PC-9 (cell line): Measurements from ENCODE around the gene ANKRD18A. TPM values are rescaled to one million over a fixed set of nuclear protein-coding genes. Genes with fewer than 3 reads are reported as not detected.

Experiments used
- BruUV-seq: library from RNA; stranded (reverse); fragments of 400-500 nt; replicated peaks from 2 replicates; lab custom pipeline; 2021; lab: Mats Ljungman, UMichigan
- CTCF ChIA-PET: fragments of 300-600 bp; sonication (Branson Sonifier 250); formaldehyde crosslinking; loops from one replicate; lab custom pipeline; 2022; ENCODE audit warnings: antibody characterized with exemption; lab: Charles Lee
- POLR2A ChIA-PET: fragments of 300-600 bp; sonication (Branson Sonifier 250); formaldehyde crosslinking; loops from one replicate; lab custom pipeline; 2022; ENCODE audit warnings: antibody characterized with exemption; ENCODE audit not compliant: unreplicated experiment; lab: Charles Lee
- DNase-seq, 2 experiments: peaks; one replicate each; pipeline versions ENCODE4 v3.0.0 to v3.0.0-alpha.2; 2015 to 2022; ENCODE audit warnings: mixed read lengths in 1 of 2
- H2AFZ ChIP-seq: fragments of 200-600 bp; sonication (generic); 2 replicates; pipeline ENCODE4 v1.8.1; 2017; ENCODE audit warnings: antibody characterized with exemption
- H3F3A ChIP-seq: fragments of 200-600 bp; sonication (generic); 2 replicates; pipeline ENCODE4 v1.8.1; 2017; ENCODE audit warnings: antibody characterized with exemption, mild to moderate bottlenecking, low read depth; ENCODE audit not compliant: insufficient read depth
- H3K27ac ChIP-seq: fragments of 200-600 bp; sonication (generic); 2 replicates; pipeline ENCODE4 v1.6.1; 2016; ENCODE audit warnings: mixed run types
- H3K27me3 ChIP-seq: fragments of 200-600 bp; sonication (generic); 2 replicates; pipeline ENCODE4 v1.6.1; 2016; ENCODE audit warnings: low read depth, mixed run types; ENCODE audit not compliant: insufficient read depth
- H3K36me3 ChIP-seq: fragments of 200-600 bp; sonication (generic); 2 replicates; pipeline ENCODE4 v1.6.1; 2016; ENCODE audit warnings: low read depth, mixed run types
- H3K4me1 ChIP-seq: fragments of 200-600 bp; sonication (generic); replicated peaks from 2 replicates; pipeline ENCODE4 v1.6.1; 2016; ENCODE audit warnings: mixed run types; ENCODE audit not compliant: insufficient read depth
- H3K4me2 ChIP-seq: fragments of 200-600 bp; sonication (generic); 2 replicates; pipeline ENCODE4 v1.6.1; 2017; ENCODE audit warnings: mixed run types
- H3K4me3 ChIP-seq: fragments of 200-600 bp; sonication (generic); 2 replicates; pipeline ENCODE4 v1.6.1; 2016; ENCODE audit warnings: mixed run types
- H3K79me2 ChIP-seq: fragments of 200-600 bp; sonication (generic); 2 replicates; pipeline ENCODE4 v1.6.1; 2017; ENCODE audit warnings: low read depth, mixed run types
- H3K9me2 ChIP-seq: fragments of 200-600 bp; sonication (generic); 2 replicates; pipeline ENCODE4 v1.8.1; 2017; ENCODE audit warnings: mild to moderate bottlenecking; ENCODE audit not compliant: insufficient read depth
- H3K9me3 ChIP-seq: fragments of 200-600 bp; sonication (generic); 2 replicates; pipeline ENCODE4 v1.8.1; 2016; ENCODE audit warnings: low read depth; ENCODE audit not compliant: insufficient read depth
- H4K20me1 ChIP-seq: fragments of 200-600 bp; sonication (generic); 2 replicates; pipeline ENCODE4 v1.8.1; 2017; ENCODE audit not compliant: insufficient read depth
- EZH2 ChIP-seq: fragments of 200-600 bp; sonication (generic); IDR thresholded peaks from 2 replicates; pipeline ENCODE4 v1.8.0; 2017; ENCODE audit warnings: antibody characterized with exemption, low read depth
- intact Hi-C: fragments of 100-400 bp; cut with micrococcal nuclease; formaldehyde crosslinking; loops from one replicate; pipeline ENCODE4 v1.10.0; 2022; ENCODE audit not compliant: unreplicated experiment
- total RNA-seq: library from RNA; stranded (reverse); gene quantifications from 2 replicates; pipeline ENCODE4 v1.2.3, GENCODE V29; 2021
- TF ChIP-seq, protein P1 (sequence below): fragments of 200-600 bp; sonication (generic); conservative IDR thresholded peaks from 2 replicates; pipeline ENCODE4 v1.6.1; 2017; ENCODE audit warnings: mixed run types, antibody characterized with exemption, mild to moderate bottlenecking, moderate library complexity

Gene ANKRD18A
- total RNA-seq, 1 experiment from 2014 or later: 4.9 TPM

GRCh38 chr9:38527503-38527902 is 92.9 kb downstream of the ANKRD18A start:
- no peaks in the 10 kb centered on the region for H3K4me1 ChIP-seq
- H4K20me1 ChIP-seq: no peaks in the 10 kb centered on the region
- intact Hi-C loops: no loop called here
- no peaks in the 10 kb centered on the region for H3K9me3 ChIP-seq
- H3K4me2 ChIP-seq: no peak overlapping the region
- no peak overlapping the region for H2AFZ ChIP-seq
- no peaks in the 10 kb centered on the region for H3K27me3 ChIP-seq
- no peaks in the 10 kb centered on the region for H3K79me2 ChIP-seq
- no peaks in the 10 kb centered on the region for H3K9me2 ChIP-seq
- CTCF ChIA-PET: no interaction called here
- BruUV-seq: no TSS peak
- no peaks in the 10 kb centered on the region for H3K36me3 ChIP-seq
- no peak for DNase-seq
- POLR2A ChIA-PET: no interaction called here
- H3K27ac ChIP-seq: no peak overlapping the region
- TF ChIP-seq, protein P1, sequence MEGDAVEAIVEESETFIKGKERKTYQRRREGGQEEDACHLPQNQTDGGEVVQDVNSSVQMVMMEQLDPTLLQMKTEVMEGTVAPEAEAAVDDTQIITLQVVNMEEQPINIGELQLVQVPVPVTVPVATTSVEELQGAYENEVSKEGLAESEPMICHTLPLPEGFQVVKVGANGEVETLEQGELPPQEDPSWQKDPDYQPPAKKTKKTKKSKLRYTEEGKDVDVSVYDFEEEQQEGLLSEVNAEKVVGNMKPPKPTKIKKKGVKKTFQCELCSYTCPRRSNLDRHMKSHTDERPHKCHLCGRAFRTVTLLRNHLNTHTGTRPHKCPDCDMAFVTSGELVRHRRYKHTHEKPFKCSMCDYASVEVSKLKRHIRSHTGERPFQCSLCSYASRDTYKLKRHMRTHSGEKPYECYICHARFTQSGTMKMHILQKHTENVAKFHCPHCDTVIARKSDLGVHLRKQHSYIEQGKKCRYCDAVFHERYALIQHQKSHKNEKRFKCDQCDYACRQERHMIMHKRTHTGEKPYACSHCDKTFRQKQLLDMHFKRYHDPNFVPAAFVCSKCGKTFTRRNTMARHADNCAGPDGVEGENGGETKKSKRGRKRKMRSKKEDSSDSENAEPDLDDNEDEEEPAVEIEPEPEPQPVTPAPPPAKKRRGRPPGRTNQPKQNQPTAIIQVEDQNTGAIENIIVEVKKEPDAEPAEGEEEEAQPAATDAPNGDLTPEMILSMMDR: no peak
- no peak for TF ChIP-seq EZH2
- no peak overlapping the region for H3K4me3 ChIP-seq
- no peaks in the 10 kb centered on the region for H3F3A ChIP-seq

DNA sequence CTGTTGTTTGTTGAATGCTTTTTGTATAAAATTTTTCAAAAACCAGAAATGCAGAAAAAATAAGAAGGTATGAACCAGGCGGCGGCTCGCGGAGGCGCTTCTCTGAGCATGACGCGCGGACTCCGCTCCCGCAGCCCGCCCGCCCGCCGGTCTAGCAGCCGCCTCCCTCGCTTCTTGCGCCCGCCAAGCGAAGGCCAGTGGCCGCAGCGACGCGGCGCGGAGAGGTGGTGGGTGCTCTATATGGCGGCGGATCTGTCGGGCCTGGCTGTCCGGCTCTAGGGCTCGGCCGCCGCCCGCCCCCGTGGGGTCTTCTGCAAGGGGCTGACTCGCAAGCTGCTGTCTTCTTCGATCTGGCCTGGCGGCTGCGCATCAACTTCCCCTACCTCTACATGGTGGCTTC is 93.8 kb downstream of the ANKRD18A start:
- H3K27ac ChIP-seq: no peak overlapping the region
- DNase-seq: no peak
- no peak overlapping the region for H2AFZ ChIP-seq
- no peaks in the 10 kb centered on the region for H3K9me2 ChIP-seq
- H3K36me3 ChIP-seq: no peaks in the 10 kb centered on the region
- CTCF ChIA-PET: no interaction called here
- no peaks in the 10 kb centered on the region for H3F3A ChIP-seq
- POLR2A ChIA-PET: no interaction called here
- BruUV-seq: no TSS peak
- H3K27me3 ChIP-seq: no peaks in the 10 kb centered on the region
- no peaks in the 10 kb centered on the region for H4K20me1 ChIP-seq
- no peaks in the 10 kb centered on the region for H3K79me2 ChIP-seq
- TF ChIP-seq, protein P1: no peak
- no peak for TF ChIP-seq EZH2
- H3K4me1 ChIP-seq: no peaks in the 10 kb centered on the region
- H3K4me3 ChIP-seq: no peak overlapping the region
- H3K4me2 ChIP-seq: no peak overlapping the region
- intact Hi-C loops: no loop called here
- no peaks in the 10 kb centered on the region for H3K9me3 ChIP-seq

DNA sequence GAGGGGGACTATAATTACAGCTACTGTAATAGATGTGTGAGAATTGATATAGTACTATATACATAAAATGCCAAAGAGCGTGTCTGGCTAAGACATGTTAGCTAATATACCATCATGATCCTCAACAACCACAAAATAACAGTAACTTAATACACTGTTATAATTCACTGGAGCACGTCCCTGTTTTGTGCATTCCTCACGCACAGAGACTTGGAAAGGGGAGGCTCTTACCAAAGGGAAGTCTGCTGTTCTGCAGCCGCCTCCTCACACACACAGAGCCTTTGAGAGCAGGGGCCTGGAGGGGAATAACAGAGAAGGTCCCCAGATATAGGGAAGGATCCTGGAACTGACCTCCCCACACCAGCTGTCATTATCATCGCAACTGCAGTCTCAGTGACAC is 97.3 kb downstream of the ANKRD18A start:
- Histone ChIP-seq H3K4me3 (no peak overlapping the region), H3K36me3 (no peaks in the 10 kb centered on the region), H3K9me2 (no peaks in the 10 kb centered on the region), H3K4me2 (no peak overlapping the region), H2AFZ (no peak overlapping the region), H4K20me1 (no peaks in the 10 kb centered on the region), H3F3A (no peaks in the 10 kb centered on the region), H3K27me3 (no peaks in the 10 kb centered on the region), H3K4me1 (no peaks in the 10 kb centered on the region), H3K9me3 (no peaks in the 10 kb centered on the region), H3K79me2 (no peaks in the 10 kb centered on the region), H3K27ac (no peak overlapping the region)
- TF ChIP-seq, protein P1: no peak
- TF ChIP-seq EZH2: no peak
- BruUV-seq: no TSS peak
- ChIA-PET CTCF (no interaction called here), POLR2A (no interaction called here)
- intact Hi-C loops: no loop called here
- DNase-seq: no peak
